Stimulated activated CD8-positive, alpha-beta memory T cell treated with anti-CD3 and anti-CD28 coated beads, Interleukin-7, amount 100 ng/mL, for 24 hours (primary cell): ENCODE measurements around the gene LTN1.
"Not testable (repeated sequence)": the region's sequence is repeated elsewhere in the genome, so short reads cannot be mapped to it uniquely, and the experiment has no call there.

ENCODE experiments used
- DNase-seq: peaks from one replicate; pipeline ENCODE4 v3.0.0-alpha.2; 2020; ENCODE audit warnings: low read depth

The LTN1 gene

GRCh38 chr21:28992526-28993292 is at the start of gene LTN1:
Gene LTN1, minus strand, starts transcription at chr21:28992877. Its CDS starts 72 bp downstream, at chr21:28992805.
- peak; percentile 95 for DNase-seq

GRCh38 chr21:29034678-29035077 is 42.0 kb upstream of the LTN1 start:
- DNase-seq, result no peak

GRCh38 chr21:29033871-29034270 is 41.2 kb upstream of the LTN1 start:
- DNase-seq, result no peak

- no peak for DNase-seq
These were observed 40.6 kb upstream of the LTN1 start for GRCh38 chr21:29033301-29033700.

- DNase-seq, result no peak
These were observed 38.2 kb upstream of the LTN1 start for GRCh38 chr21:29030909-29031308.

GRCh38 chr21:29029524-29029923 is 36.8 kb upstream of the LTN1 start:
- DNase-seq, result no peak

GRCh38 chr21:29025328-29025713 is 32.6 kb upstream of the LTN1 start:
- no peak for DNase-seq

- peak; percentile 87 for DNase-seq
These were observed 32.0 kb upstream of the LTN1 start, which contains the start of gene USP16 for GRCh38 chr21:29024474-29025327. Gene USP16, plus strand, starts transcription at chr21:29024668. Its CDS starts 3,246 bp downstream, at chr21:29027914.

- no peak for DNase-seq
These were observed 29.5 kb upstream of the LTN1 start for GRCh38 chr21:29022166-29022565.

GRCh38 chr21:29018540-29018939 is 25.9 kb upstream of the LTN1 start:
- no peak for DNase-seq

- no peak for DNase-seq
These were observed 25.1 kb upstream of the LTN1 start for GRCh38 chr21:29017639-29018237.

- not testable (repeated sequence) for DNase-seq
These were observed 18.6 kb upstream of the LTN1 start for GRCh38 chr21:29011236-29011635.

- no peak for DNase-seq
These were observed 15.7 kb upstream of the LTN1 start for GRCh38 chr21:29008367-29008766.

GRCh38 chr21:29007810-29008209 is 15.1 kb upstream of the LTN1 start:
- DNase-seq, result no peak

- no peak for DNase-seq
These were observed 14.5 kb upstream of the LTN1 start for GRCh38 chr21:29007135-29007534.

- DNase-seq, result no peak
These were observed 13.0 kb upstream of the LTN1 start for GRCh38 chr21:29005696-29006095.

GRCh38 chr21:29002442-29003144 is 9.9 kb upstream of the LTN1 start:
- peak; percentile 84 for DNase-seq

GRCh38 chr21:28993293-28993629 is 584 bp upstream of the LTN1 start:
- DNase-seq, result no peak

- DNase-seq, result no peak
These were observed 684 bp downstream of the LTN1 start for GRCh38 chr21:28991861-28992525.

GRCh38 chr21:28988146-28988545 is 4.5 kb downstream of the LTN1 start:
- not testable (repeated sequence) for DNase-seq

GRCh38 chr21:28986677-28987076 is 6.0 kb downstream of the LTN1 start:
- DNase-seq, result no peak

GRCh38 chr21:28982637-28983036 is 10.0 kb downstream of the LTN1 start:
- no peak for DNase-seq
